Measurements from ENCODE around the gene PRDM9.
"Not testable (repeated sequence)": the region's sequence is repeated elsewhere in the genome, so short reads cannot be mapped to it uniquely, and the experiment has no call there.

PRDM9 gene

GRCh38 chr5:23507278-23507685 lies at the start of gene PRDM9:
PRDM9 (plus strand) TSS chr5:23507609; CDS start chr5:23509034, 1,425 bp downstream.
- DNase-seq (ENCODE audit: low read depth in 4 of 4, low spot score in 1 of 4): peak in 1 of 4 experiments; percentile 1

GRCh38 chr5:23457780-23458179 lies 49.6 kb upstream of the PRDM9 start:
- no peak for DNase-seq (ENCODE audit: low read depth in 4 of 4, low spot score in 1 of 4)

GRCh38 chr5:23459214-23459613 lies 48.2 kb upstream of the PRDM9 start:
- DNase-seq (ENCODE audit: low read depth in 4 of 4, low spot score in 1 of 4): no peak

GRCh38 chr5:23461576-23461975 lies 45.8 kb upstream of the PRDM9 start:
- DNase-seq (ENCODE audit: low read depth in 4 of 4, low spot score in 1 of 4): no peak

GRCh38 chr5:23466401-23466912 lies 41.0 kb upstream of the PRDM9 start:
- no peak for DNase-seq (ENCODE audit: low read depth in 4 of 4, low spot score in 1 of 4)

GRCh38 chr5:23468658-23469057 lies 38.8 kb upstream of the PRDM9 start:
- no peak for DNase-seq (ENCODE audit: low read depth in 4 of 4, low spot score in 1 of 4)

GRCh38 chr5:23473915-23474314 lies 33.5 kb upstream of the PRDM9 start:
- no peak for DNase-seq (ENCODE audit: low read depth in 4 of 4, low spot score in 1 of 4)

GRCh38 chr5:23474315-23474714 lies 33.1 kb upstream of the PRDM9 start:
- DNase-seq (ENCODE audit: low read depth in 4 of 4, low spot score in 1 of 4): no peak

- DNase-seq (ENCODE audit: low read depth in 4 of 4, low spot score in 1 of 4): no peak
Observed at GRCh38 chr5:23476580-23476979, 30.8 kb upstream of the PRDM9 start.

GRCh38 chr5:23482642-23483041 lies 24.8 kb upstream of the PRDM9 start:
- DNase-seq (ENCODE audit: low read depth in 4 of 4, low spot score in 1 of 4): no peak

GRCh38 chr5:23483090-23483489 lies 24.3 kb upstream of the PRDM9 start:
- DNase-seq (ENCODE audit: low read depth in 4 of 4, low spot score in 1 of 4): no peak

- DNase-seq (ENCODE audit: low read depth in 4 of 4, low spot score in 1 of 4): no peak
Observed at GRCh38 chr5:23484096-23484495, 23.3 kb upstream of the PRDM9 start.

- not testable (repeated sequence) for DNase-seq (ENCODE audit: low read depth in 4 of 4, low spot score in 1 of 4)
Observed at GRCh38 chr5:23486227-23486626, 21.2 kb upstream of the PRDM9 start.

- no peak for DNase-seq (ENCODE audit: low read depth in 4 of 4, low spot score in 1 of 4)
Observed at GRCh38 chr5:23490993-23491392, 16.4 kb upstream of the PRDM9 start.

- DNase-seq (ENCODE audit: low read depth in 4 of 4, low spot score in 1 of 4): no peak
Observed at GRCh38 chr5:23494558-23494957, 12.9 kb upstream of the PRDM9 start.

- DNase-seq (ENCODE audit: low read depth in 4 of 4, low spot score in 1 of 4): no peak
Observed at GRCh38 chr5:23496576-23496975, 10.8 kb upstream of the PRDM9 start.

- DNase-seq (ENCODE audit: low read depth in 4 of 4, low spot score in 1 of 4): no peak
Observed at GRCh38 chr5:23506329-23507236, 826 bp upstream of the PRDM9 start.

- DNase-seq (ENCODE audit: low read depth in 4 of 4, low spot score in 1 of 4): not testable (repeated sequence)
Observed at GRCh38 chr5:23510434-23510833, 3.0 kb downstream of the PRDM9 start.

- no peak for DNase-seq (ENCODE audit: low read depth in 4 of 4, low spot score in 1 of 4)
Observed at GRCh38 chr5:23522553-23522952, 15.1 kb downstream of the PRDM9 start.

- no peak for DNase-seq (ENCODE audit: low read depth in 4 of 4, low spot score in 1 of 4)
Observed at GRCh38 chr5:23523031-23523430, 15.6 kb downstream of the PRDM9 start.

GRCh38 chr5:23523998-23524397 lies 16.6 kb downstream of the PRDM9 start:
- DNase-seq (ENCODE audit: low read depth in 4 of 4, low spot score in 1 of 4): no peak

GRCh38 chr5:23525751-23526150 lies 18.3 kb downstream of the PRDM9 start:
- no peak for DNase-seq (ENCODE audit: low read depth in 4 of 4, low spot score in 1 of 4)

- not testable (repeated sequence) for DNase-seq (ENCODE audit: low read depth in 4 of 4, low spot score in 1 of 4)
Observed at GRCh38 chr5:23526616-23527015, 19.2 kb downstream of the PRDM9 start.
